Effector CD4-positive, alpha-beta T cell (primary cell): ENCODE data around the gene IER5.

Experiments used
- DNase-seq: peaks from one replicate; pipeline ENCODE4 v3.0.0-alpha.2; 2020

Gene IER5

GRCh38 chr1:181135815-181136737, 47.6 kb downstream of the IER5 start:
- no peak for DNase-seq

- no peak for DNase-seq
These were observed 48.2 kb downstream of the IER5 start for GRCh38 chr1:181136738-181137122.

GRCh38 chr1:181137217-181137743, 48.8 kb downstream of the IER5 start:
- DNase-seq: no peak

GRCh38 chr1:181139631-181140061, 51.1 kb downstream of the IER5 start:
- no peak for DNase-seq

GRCh38 chr1:181140398-181140797, 51.9 kb downstream of the IER5 start:
- DNase-seq: no peak

GRCh38 chr1:181140891-181141290, 52.4 kb downstream of the IER5 start:
- no peak for DNase-seq

GRCh38 chr1:181141431-181141910, 53.0 kb downstream of the IER5 start:
- DNase-seq: no peak
